Measurements from ENCODE around the gene TTC29. TPM values are rescaled to one million over a fixed set of nuclear protein-coding genes. Genes with fewer than 3 reads are reported as not detected.

The TTC29 gene
- polyA plus RNA-seq, 1 of the 3 experiments (the other 2 are of a cell fraction) = not detected

GRCh38 chr4:146795711-146796110 lies 150.0 kb downstream of the TTC29 start (continued):
- TF ChIP-seq NRF1 (IDR thresholded peaks at IDR 0.05; ENCODE audit: low read depth, low read length) (no peak), CTCF (IDR thresholded peaks at IDR 0.05) (no peak), RXRA (IDR thresholded peaks at IDR 0.05; ENCODE audit: borderline replicate concordance, low read depth) (no peak), YY1 (IDR thresholded peaks at IDR 0.05; ENCODE audit: low read depth) (no peak), JUND (IDR thresholded peaks at IDR 0.05) (no peak)
- TF ChIP-seq, protein P1, sequence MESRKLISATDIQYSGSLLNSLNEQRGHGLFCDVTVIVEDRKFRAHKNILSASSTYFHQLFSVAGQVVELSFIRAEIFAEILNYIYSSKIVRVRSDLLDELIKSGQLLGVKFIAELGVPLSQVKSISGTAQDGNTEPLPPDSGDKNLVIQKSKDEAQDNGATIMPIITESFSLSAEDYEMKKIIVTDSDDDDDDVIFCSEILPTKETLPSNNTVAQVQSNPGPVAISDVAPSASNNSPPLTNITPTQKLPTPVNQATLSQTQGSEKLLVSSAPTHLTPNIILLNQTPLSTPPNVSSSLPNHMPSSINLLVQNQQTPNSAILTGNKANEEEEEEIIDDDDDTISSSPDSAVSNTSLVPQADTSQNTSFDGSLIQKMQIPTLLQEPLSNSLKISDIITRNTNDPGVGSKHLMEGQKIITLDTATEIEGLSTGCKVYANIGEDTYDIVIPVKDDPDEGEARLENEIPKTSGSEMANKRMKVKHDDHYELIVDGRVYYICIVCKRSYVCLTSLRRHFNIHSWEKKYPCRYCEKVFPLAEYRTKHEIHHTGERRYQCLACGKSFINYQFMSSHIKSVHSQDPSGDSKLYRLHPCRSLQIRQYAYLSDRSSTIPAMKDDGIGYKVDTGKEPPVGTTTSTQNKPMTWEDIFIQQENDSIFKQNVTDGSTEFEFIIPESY (IDR thresholded peaks at IDR 0.05; ENCODE audit: borderline replicate concordance, low read depth) = no peak

- H3K27me3 ChIP-seq (ENCODE audit: insufficient read depth) = no peaks in the 10 kb centered on the region
- no peak for DNase-seq
- H3K9me2 ChIP-seq = no peaks in the 10 kb centered on the region
- no peak overlapping the region for H3K4me2 ChIP-seq
- POLR2A ChIA-PET = no interaction called here
- H3K9ac ChIP-seq = no peak overlapping the region
- H3K27ac ChIP-seq (ENCODE audit: low read depth in 2 of 2, low read length in 1 of 2) = no peak overlapping the region
- TF ChIP-seq SIN3A (IDR thresholded peaks at IDR 0.05; ENCODE audit: borderline replicate concordance, low read depth, low read length) = no peak
- no peak for TF ChIP-seq POLR2AphosphoS5 (IDR thresholded peaks at IDR 0.05; ENCODE audit: low read depth, low read length)
- no peak for TF ChIP-seq GATA2 (CRISPR knock-in tag; IDR thresholded peaks at IDR 0.05)
- TF ChIP-seq GABPA (IDR thresholded peaks at IDR 0.05; ENCODE audit: low read depth) = no peak
- TF ChIP-seq, protein P2, sequence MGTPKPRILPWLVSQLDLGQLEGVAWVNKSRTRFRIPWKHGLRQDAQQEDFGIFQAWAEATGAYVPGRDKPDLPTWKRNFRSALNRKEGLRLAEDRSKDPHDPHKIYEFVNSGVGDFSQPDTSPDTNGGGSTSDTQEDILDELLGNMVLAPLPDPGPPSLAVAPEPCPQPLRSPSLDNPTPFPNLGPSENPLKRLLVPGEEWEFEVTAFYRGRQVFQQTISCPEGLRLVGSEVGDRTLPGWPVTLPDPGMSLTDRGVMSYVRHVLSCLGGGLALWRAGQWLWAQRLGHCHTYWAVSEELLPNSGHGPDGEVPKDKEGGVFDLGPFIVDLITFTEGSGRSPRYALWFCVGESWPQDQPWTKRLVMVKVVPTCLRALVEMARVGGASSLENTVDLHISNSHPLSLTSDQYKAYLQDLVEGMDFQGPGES (IDR thresholded peaks at IDR 0.05; ENCODE audit: low read depth, low read length) = no peak
- no peak for TF ChIP-seq JUND (IDR thresholded peaks at IDR 0.05)
- TF ChIP-seq, protein P1 (IDR thresholded peaks at IDR 0.05; ENCODE audit: borderline replicate concordance, low read depth) = no peak
- no peak for TF ChIP-seq PBX3 (IDR thresholded peaks at IDR 0.05)
- no peak for TF ChIP-seq CHD2 (IDR thresholded peaks at IDR 0.05; ENCODE audit: low read length, partially characterized antibody)
- TF ChIP-seq EZH2phosphoT487 (IDR thresholded peaks at IDR 0.05; ENCODE audit: borderline replicate concordance, low read depth) = no peak
- TF ChIP-seq FOXM1 (IDR thresholded peaks at IDR 0.05; ENCODE audit: low read depth) = no peak
- CTCF ChIA-PET = no interaction called here
- no peak overlapping the region for H3K4me3 ChIP-seq (ENCODE audit: low read depth in 2 of 2, low read length in 1 of 2)
- no peaks in the 10 kb centered on the region for H3K36me3 ChIP-seq (replicated peaks in 1 of 2; ENCODE audit: control insufficient read depth in 1 of 2, insufficient read depth in 2 of 2, low read length in 1 of 2)
- H3K79me2 ChIP-seq (ENCODE audit: insufficient read depth) = no peaks in the 10 kb centered on the region
- H2AFZ ChIP-seq (ENCODE audit: low read depth) = no peak overlapping the region
- H3F3A ChIP-seq (replicated peaks; ENCODE audit: insufficient read depth) = no peaks in the 10 kb centered on the region
- no peaks in the 10 kb centered on the region for H3K4me1 ChIP-seq (ENCODE audit: control insufficient read depth in 1 of 2, insufficient read depth in 2 of 2, low read depth in 1 of 2, low read length in 1 of 2)
- no peaks in the 10 kb centered on the region for H3K9me3 ChIP-seq
- no peaks in the 10 kb centered on the region for H4K20me1 ChIP-seq (ENCODE audit: insufficient read depth)
Observed at GRCh38 chr4:146793727-146794126, 151.9 kb downstream of the TTC29 start.

Data from SK-N-SH (cell line).